Measurements from ENCODE around the gene UQCRQ.

The UQCRQ gene

DNA sequence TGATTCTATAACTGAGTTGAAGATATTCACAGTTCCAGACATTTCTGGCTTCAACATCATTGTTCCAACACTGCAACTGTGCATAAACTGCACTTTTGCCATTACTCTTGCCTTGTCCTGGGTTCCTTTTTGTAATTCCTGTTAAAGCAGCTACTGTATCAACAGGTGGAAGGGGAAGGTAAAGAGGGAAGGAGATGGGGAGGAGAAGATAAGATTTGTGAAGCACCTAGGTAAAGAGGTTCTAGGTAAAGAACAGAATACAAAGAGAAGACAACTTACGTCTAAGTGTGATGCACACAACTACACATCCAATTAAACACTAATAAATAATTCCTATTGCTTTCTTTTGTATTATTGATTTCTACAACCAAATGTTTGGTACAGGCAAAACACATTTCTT is 43.3 kb downstream of the UQCRQ start:
- no peak for DNase-seq (ENCODE audit: low read depth in 2 of 2)

DNA sequence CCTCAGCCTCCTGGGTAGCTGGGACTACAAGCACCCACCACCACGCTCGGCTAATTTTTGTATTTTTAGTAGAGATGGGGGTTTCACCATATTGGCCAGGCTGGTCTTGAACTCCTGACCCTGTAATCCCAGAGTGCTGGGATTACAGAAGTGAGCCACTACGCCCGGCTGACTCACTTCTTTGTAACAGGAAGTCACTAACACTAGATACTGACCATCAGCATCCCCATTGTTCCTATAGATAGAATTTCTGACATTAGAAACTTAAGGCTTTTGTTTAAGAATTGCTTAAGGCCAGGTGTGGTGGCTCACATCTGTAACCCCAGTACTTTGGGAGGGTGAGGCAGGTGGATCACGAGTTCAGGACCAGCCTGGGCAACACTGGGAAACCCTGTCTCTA is 49.2 kb downstream of the UQCRQ start:
- no peak for DNase-seq (ENCODE audit: low read depth in 2 of 2)

DNA sequence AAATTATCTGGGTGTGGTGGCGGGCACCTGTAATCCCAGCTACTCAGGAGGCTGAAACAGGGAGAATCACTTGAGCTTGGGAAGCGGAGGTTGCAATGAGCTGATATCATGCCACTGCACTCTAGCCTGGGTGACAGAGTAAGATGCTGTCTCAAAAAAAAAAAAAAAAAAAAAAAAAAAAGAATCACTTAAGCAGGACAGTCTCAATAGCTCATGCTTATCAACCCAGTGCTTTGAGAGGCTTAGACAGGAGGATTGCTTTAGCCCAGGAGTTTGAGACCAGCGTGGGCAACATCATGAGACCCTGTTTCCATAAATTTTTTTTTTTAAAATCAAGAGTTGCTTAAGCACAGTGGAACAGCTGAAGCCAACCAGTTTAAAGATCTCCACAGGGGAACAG is 49.6 kb downstream of the UQCRQ start:
- DNase-seq (ENCODE audit: low read depth in 2 of 2) = no peak

Data from stimulated activated CD8-positive, alpha-beta memory T cell treated with anti-CD3 and anti-CD28 coated beads, Interleukin-2, amount 100 ng/mL, for 48 hours (primary cell).